Measurements from ENCODE around the gene METTL27.
"Not testable (repeated sequence)": the region's sequence is repeated elsewhere in the genome, so short reads cannot be mapped to it uniquely, and the experiment has no call there.

METTL27 gene

GRCh38 chr7:73817121-73817520 lies 25.2 kb downstream of the METTL27 start:
- no peak for DNase-seq

- no peak for DNase-seq
Measured at GRCh38 chr7:73815436-73815835, 26.9 kb downstream of the METTL27 start.

GRCh38 chr7:73812996-73813395 lies 29.3 kb downstream of the METTL27 start:
- DNase-seq: no peak

GRCh38 chr7:73811760-73812168 lies 30.6 kb downstream of the METTL27 start:
- peak; percentile 70 for DNase-seq

GRCh38 chr7:73810998-73811360 lies 31.3 kb downstream of the METTL27 start:
- DNase-seq: no peak

GRCh38 chr7:73809467-73809951 lies 32.8 kb downstream of the METTL27 start:
- DNase-seq: no peak

GRCh38 chr7:73802459-73802858 lies 39.9 kb downstream of the METTL27 start:
- DNase-seq: no peak

- DNase-seq: no peak
Measured at GRCh38 chr7:73801577-73801976, 40.7 kb downstream of the METTL27 start.

- DNase-seq: no peak
Measured at GRCh38 chr7:73799282-73800141, 42.8 kb downstream of the METTL27 start.

GRCh38 chr7:73797176-73797575 lies 45.1 kb downstream of the METTL27 start:
- not testable (repeated sequence) for DNase-seq

- DNase-seq: not testable (repeated sequence)
Measured at GRCh38 chr7:73796656-73797055, 45.7 kb downstream of the METTL27 start.

- DNase-seq: not testable (repeated sequence)
Measured at GRCh38 chr7:73795188-73795587, 47.1 kb downstream of the METTL27 start.

GRCh38 chr7:73791170-73791690 lies 51.1 kb downstream of the METTL27 start:
- not testable (repeated sequence) for DNase-seq

GRCh38 chr7:73789051-73789450 lies 53.3 kb downstream of the METTL27 start:
- DNase-seq: no peak

- not testable (repeated sequence) for DNase-seq
Measured at GRCh38 chr7:73787786-73788048, 54.6 kb downstream of the METTL27 start.

GRCh38 chr7:73786588-73786987 lies 55.7 kb downstream of the METTL27 start:
- no peak for DNase-seq
